ENCODE measurements around the gene COL25A1.
"Not testable (repeated sequence)": the region's sequence is repeated elsewhere in the genome, so short reads cannot be mapped to it uniquely, and the experiment has no call there.

COL25A1 gene

DNA sequence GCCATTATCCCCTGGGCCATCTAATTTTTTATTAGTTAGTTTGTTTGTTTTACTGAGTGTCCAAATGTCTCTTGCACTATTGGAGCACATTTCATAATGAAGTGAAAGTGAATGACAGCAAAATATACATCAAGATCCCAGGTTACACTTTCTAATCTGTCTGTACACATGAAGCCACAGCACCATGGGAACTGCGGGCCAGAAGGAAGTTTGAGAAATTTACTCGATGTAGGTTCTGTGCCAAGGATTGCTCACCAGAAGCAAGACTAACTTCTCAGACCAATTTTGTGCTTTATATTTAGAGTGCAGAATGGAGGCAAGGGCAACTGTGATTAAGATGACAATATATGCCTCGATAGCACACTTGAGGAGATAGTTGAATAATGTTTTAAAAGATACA is 258.0 kb downstream of the COL25A1 start:
- no peak for DNase-seq

DNA sequence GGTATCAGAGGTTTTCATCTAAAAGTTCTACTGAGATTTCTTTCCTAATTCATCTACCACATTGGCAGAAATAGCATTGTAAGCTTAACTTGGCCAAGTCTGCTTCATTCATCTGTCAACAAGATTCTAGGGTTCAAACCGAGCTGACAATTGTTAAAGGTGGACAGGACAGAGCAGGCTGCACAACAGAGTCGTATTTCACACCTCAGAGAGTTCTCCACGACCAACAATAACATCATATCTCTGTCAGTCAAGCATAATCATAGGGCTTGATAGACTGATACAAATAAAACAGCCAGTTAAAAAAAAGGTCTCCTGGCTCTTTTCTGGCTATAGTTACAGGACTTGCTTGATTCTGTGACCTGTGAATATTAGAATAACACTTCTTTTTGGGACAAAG is 259.2 kb downstream of the COL25A1 start:
- DNase-seq: no peak

DNA sequence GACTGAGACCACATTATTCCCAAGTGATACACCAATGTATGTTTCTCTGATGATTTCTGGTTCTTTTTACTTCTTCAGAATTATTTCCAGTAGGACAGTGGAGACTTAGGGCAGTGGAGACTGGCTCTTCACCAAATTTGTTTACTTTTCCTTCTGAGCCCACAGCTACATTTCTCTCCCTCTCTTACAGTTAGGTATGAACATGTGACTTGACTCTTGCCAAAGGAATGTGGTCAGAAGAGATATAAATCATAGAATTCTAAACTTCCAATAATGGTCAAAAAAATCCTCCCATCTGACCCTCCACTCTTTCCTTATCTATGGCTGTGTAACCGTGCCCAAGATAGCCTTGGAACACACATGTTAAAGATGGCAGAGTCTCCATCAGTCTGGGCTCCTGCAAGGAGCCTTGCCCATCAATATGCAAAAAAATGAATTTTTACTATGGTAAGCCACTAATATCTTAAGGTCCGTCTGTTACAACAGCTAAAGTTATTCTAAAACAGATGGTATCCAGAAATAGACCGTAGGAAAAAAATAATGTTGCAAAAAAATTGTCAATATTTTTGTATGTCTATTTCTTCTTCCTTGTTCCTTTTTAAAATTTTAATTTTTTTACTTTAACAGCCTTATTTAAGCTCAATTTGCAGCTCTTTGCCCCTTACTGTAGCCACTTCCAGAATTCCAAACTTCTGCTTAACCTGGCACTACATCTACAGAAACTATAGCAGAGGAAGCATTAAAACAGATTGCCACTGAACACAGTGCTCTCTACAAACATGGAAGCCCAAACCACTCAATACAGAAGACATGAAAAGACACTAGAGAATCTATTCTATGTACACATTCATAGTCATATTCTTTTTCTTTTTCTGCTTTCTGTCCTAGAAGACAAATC is 260.7 kb downstream of the COL25A1 start:
- DNase-seq: no peak

DNA sequence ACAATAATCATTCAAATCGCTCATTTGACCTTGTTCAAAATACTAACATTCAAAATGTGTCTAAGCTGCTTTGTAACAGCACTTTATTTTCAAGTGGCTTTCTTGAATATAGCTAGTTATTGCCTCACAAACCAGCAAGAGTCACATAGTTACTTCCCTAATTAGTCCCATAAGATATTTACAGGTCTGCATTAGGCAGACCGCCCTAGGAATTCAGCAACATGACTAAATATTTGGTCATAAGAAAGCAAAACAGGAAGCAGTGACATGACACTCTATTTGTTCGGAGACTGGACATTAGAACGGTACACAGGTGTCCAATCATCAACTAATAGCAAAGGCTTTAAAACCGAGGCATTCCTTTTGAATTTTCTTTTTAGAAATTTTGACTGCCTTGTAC is 262.0 kb downstream of the COL25A1 start:
- no peak for DNase-seq

DNA sequence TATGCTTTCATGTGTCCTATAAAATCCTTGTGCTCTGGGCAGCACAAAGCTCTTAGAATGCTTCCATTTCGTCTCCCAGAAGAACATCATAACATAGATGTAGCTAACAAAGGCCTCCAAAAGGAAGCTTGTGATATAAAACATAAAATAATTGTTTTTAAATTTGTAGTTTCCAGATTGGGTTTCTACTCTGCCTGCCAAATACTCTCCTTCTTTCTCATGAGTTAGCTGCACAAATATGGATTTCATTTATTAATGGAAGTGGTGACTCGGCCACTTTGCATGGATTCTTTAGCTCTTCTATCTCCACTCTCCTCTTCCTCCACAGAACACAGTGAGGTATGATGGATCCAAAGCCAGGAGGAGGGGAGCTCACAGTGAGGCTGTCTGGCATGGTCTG is 265.4 kb downstream of the COL25A1 start:
- no peak for DNase-seq

DNA sequence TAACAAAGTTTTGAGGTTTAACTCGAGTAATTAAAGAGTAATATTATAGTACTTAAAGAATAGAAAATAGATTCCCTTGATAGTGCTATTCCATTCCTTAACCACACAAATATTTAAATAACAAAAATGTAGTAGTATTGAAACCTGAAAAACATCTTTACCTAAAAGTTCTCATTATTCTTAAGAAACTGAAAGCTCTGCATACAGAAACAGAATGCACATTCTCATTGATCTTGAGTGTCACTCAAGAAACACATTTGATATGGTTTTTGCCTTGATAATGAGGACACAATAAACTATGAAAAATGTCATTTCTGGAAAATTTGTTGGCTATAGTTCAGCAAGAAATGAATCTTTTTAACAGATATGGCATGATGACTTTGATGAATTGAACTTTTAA is 268.5 kb downstream of the COL25A1 start:
- DNase-seq: no peak

DNA sequence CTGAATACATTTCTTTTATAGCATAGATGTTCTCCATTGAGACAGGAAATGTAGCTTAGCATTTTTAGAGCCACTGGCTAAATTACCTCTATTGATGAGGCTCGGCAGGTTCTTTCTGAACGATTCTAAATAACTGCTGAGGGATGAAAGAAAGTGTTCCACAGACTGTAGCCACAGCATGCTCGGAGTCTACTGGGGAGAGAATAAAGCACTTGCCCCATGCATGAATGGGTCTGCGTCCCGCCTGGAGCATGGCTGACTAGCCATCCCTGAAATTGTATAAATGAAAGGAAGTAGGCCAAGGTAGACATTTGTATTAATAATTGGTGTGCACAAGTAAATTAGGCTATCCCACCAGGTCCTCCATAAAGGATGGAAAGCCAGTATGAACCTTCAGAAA is 269.8 kb downstream of the COL25A1 start:
- no peak for DNase-seq

DNA sequence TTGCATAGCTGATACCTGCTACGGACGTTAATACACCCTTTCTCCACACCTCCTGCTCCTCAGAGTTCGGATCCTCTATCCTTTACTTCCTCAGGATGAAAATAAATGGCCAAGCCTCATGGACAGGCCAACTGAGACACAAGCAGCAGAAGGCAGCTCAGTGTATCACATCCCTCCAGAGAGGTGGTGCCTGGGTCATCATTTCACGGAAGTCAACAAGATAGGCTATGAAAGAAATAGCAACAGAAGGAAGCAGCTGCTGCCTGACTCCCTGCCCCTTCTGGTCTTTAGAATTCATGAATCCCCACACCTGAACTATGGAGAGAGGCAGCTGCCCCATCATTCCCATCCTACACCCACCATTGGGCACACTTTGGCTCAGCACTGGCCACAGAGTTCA is 272.5 kb downstream of the COL25A1 start:
- no peak for DNase-seq

DNA sequence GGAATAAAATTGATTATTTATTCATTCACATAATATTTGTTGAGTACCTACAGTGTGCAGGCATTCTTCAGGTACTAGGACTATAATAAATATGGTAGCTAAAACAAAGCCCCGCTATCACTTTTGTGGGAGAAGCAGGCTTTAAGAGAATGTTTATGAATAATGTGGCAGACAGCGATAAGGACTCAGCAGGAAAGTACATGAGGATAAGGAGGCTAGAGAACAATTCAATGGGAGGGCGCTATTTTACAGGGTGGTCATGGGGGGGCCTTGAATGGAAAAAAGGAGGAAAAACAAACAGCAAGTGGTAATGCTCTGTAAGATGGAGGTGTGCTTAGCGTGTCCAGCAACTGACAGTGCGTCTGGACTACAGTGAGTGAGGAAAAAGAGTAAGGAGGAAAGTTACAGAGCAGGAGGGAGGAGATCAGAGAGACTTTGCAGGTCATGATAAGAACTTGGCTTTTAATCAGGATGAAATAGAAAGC is 275.4 kb downstream of the COL25A1 start:
- DNase-seq: no peak

DNA sequence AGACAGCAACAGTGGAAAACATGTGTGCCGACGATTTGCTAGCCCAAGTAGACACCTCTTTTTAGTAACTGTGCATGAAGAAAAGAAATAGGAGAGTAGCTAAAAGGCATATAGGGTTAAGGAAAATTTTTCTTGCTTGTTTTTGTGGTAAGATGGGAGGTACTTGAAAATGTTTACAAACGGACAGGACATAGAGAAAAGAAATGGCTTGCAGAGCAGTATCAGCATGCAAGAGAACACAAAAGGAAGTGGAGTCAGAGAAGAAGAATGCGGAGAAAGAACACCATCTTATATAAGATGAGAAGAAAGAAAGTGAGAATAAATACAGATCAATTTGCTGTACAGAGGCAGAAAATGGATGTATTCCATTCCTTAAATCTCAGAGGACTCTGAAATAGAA is 275.9 kb downstream of the COL25A1 start:
- DNase-seq: no peak

DNA sequence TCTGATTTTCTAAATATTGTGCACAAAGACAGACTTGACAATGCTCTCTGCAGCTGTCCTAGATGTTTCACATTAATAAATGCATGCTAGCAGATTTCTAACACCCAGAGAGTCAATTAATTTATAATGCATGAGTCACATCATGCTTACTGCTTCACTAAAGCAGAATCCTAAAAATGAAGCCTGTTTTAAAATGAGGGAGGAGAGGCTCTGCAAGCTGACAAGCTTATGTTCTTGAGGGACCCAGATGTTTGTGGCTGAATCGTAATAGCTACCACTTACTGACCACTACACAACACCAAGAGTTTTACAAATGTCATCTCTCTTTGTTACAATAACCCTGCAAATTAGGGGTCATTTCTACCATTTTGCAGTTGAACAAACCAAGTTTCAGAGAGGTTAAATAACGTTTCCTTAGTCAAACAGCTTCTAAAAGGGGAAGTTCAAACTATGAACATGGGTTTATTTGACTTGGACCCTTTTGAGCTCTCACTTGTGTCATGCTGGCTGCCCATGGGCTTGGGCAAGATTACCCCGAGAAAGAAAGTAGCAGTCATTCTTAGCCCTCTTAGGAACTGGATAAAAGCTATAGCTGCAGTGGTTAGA is 276.9 kb downstream of the COL25A1 start:
- no peak for DNase-seq

DNA sequence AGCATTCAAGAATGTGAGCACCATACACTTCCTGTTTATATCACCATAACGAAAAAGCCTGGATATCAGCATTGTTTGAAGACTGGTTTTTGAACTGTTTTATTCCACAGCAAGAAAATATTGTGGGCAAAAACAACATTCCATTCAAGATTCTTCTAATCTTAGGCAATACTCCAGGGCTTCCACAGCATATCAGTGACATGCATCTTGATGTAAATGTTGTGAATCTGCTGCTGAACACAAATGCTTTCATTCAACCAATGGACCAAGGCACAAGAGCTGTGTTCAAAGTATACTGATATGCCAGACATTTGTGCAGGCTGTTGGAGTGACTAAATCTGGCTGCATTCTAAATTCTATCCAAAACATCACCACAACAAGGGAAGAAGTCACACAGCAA is 279.5 kb downstream of the COL25A1 start:
- no peak for DNase-seq

DNA sequence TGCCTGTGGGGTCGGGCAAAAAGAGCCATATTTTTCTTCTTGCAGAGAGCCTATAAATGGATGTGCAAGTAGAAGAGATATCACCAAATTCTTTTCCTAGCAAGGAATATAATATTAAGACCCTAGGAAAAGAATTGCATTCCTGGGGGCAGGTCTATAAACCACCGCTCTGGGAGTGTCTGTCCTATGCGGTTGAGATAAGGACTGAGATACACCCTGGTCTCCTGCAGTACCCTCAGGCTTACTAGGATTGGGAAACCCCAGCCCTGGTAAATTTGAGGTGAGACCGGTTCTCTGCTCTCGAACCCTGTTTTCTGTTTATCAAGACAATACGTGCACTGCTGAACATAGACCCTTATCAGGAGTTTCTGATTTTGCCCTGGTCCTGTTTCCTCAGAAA is 280.8 kb downstream of the COL25A1 start:
- DNase-seq: not testable (repeated sequence)

DNA sequence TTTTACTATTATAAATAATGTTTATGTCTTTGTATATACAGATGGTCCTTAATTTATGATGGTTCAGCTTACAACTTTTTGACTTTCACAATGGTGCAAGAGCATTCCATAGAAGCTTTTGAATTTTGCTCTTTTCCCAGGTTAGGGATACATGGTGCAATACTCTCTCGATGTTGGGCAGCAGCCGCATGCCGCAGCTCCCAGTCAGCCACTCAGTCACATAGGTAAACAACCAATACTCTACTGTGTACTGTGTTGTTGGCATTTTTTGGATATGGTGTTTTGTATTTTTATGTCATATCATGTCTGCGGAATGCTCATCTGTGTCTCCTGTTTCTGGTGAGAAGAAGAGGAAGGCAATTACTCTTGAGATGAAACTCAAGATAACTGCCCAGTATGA is 281.6 kb downstream of the COL25A1 start:
- DNase-seq: no peak

DNA sequence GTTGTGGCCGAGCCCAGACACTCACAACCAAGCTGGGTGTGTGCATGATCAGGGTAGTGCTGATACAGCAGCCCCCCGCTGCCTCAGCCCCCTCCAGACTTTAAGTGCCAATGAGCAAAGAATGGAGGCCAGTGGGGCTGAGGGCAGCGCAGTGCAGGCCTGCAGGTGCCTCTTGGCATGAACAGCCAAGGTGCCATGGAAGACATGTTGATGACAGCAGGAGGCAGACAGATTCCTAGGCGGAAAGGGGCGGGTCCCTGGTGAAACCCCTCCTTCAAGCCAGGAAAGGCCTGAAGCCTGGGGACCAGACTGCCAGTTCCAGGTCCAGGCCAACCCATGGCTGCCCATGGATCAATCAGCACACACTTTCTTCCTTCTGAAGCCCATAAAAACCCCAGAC is 286.3 kb downstream of the COL25A1 start:
- no peak for DNase-seq

DNA sequence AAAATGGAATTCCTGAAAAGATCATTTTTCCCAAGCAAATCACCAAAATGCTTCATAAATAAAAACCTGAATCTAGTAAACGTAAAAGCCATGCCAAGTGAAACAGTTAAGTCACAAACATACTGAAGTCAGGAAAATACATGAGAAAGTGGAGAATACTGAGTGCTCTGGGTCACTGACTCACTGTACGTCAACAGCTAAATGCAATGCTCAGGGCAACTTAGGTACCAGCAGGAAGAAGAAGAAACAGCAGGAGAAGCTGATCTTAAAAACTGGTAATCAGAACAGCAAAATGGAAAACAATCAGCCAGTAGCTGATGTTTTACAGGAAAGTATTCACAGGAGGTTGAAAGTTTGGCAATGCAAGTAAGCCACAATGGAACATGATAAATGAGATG is 287.0 kb downstream of the COL25A1 start:
- DNase-seq: no peak

DNA sequence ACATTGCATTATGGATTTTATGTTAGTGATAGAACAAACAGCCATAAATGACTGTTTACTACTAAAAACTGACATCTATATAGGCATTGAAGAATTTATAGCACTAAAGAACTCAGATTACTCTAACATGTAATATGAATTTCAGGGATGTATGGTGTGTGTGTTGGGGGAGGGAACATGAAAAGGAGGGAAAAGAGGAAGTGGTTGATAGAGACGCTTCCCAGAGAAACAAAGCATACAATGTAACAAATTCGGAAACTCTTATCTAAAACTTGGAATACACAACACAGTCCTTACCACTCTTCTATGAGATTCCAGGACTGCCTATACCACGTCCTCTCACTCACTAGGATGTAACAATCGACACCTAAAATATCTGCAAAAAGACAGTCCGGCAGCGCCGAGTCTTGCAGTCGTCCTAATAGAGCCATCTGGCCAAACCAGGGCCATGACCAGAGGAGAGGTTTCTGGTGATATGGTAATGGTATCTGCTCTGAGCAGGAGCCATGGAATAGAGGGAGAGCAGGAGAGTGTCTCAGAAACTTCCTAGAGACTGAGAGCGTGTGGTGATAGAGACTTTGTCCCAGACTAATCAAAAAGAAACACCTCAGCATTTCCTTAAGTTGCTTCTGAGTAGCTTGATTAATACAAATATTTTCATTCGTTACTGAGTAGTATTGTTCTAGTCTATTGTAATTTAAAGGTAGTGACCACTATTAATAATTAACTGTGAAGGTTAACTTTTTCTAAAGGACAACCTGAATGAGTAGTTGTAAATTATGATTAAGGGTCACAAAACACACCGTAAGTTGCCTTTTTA is 287.7 kb downstream of the COL25A1 start:
- DNase-seq: no peak

DNA sequence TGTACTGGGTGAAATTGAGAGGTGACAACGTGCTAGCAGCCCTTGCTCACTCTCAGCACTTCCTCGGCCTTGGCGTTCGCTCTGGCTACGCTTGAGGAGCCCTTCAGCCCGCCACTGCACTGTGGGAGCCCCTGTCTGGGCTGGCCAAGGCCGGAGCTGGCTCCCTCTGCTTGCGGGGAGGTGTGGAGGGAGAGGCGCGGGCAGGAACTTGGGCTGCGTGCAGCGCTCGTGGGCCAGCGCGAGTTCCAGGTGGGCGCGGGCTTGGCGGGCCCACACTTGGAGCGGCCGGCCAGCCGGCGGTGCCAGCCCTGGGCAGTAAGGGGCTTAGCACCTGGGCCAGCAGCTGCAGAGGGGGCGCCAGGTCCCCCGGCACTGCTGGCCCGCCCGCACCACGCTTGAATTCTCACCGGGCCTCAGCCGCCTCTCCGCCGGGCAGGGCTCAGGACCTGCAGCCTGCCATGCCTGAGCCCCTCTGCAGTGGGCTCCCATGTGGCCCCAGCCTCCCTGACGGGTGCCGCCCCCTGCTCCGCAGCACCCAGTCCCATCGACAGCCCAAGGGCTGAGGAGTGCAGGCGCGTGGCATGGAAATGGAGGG is 290.1 kb downstream of the COL25A1 start:
- no peak for DNase-seq

DNA sequence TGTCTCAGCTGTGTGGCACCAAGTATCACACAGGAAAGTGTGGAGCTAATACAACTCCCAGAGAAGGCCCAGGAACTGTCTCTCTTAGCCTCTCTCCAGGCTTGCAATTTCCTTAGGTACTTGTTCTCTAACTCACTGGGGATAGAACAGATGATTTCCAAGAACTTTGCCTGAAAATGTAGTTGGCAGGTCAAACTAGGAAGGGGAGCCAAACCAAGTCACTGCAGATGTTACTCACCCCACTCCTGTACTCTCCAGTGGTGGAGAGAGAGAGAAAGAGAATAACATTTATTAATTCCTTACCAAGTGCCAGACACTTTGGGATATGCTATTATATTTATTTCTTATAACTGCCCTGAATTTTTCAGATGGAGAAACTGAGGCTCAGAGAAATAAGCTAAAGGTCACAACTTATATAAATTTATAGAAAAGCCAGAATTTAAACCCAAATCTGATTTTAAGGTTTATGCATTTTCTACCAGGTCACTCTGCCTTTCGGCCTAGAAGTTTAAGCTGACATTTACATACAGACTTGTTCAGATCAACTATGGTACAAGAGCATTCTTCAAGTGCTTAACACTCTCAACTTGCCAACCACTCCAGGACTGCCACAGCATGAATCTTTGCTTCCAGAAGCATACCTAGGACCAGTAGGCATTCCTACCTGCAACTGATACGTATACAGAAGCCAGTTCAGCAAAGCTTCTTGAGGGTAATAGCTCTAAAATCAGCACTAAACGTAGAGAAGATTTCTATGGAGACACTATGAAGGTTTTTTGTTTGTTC is 291.0 kb downstream of the COL25A1 start:
- no peak for DNase-seq

DNA sequence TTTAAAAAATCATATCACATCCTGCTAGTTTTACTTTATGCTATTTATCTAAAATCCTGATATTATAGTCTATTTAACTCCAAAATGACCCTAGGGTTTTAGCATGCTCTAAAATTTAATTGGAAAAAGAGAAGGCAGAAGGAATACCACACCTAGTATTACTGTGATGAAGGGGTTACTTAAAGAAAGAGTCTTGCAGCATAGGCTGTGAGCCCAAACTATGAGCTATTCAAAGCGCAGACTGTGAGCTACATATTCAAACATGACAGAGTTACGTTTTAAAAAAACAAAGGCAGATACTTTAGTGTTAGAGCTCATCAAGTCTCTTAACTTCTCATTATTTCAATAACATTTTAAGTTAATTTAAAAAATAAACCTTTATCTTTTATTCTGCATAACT is 291.9 kb downstream of the COL25A1 start:
- DNase-seq: no peak

DNA sequence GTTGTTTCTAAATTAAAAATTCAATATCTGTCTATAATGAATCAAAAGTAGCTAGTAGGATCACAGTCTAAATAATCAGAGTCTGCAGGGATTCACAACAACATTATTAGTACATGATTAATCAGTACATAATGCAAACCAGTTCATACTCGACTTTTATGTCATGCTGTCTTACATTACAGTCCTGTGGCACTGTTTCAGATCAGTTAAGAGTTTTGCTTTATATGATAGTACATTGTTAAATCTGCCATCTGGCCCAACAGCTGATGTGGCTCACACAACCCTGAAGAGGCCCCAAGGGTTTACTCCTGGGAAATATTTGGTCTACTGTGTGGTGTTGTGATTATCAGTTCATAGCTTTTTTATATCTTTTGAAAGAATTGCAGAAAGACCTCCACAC is 292.5 kb downstream of the COL25A1 start:
- DNase-seq: no peak

DNA sequence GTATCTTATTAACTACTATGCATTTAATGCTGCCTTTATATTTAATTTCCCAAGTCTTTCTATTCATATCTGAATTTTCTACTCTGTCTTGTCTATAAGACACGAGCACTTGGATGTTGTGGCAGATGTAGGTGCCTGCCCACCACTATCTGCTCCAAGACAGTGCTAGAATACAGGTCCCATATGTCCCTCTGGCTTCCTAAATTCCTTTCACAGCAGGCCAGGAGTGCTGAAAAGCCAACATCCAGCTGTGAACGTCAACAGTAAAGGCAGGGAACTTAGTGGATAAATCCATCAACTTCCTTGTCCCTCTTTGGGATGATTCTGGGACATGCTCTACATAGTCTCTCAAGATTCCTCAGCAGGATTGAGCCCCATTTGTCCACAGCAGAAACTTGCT is 294.5 kb downstream of the COL25A1 start:
- DNase-seq: no peak
